ENCODE data around the gene INTS4. TPM values are rescaled to one million over a fixed set of nuclear protein-coding genes. Genes with fewer than 3 reads are reported as not detected.
"Not testable (repeated sequence)": the region's sequence is repeated elsewhere in the genome, so short reads cannot be mapped to it uniquely, and the experiment has no call there.

INTS4 gene
- total RNA-seq: 10 to 100 TPM; 51.2 to 52.0 TPM

- POLR2A ChIA-PET: interaction anchor here (0.7 to 2.0 kb wide), 11 partner anchors 10 to 580 kb away, joined by 3 to 31 read pairs (median 4); partner anchors contain the start of genes AAMDC, ALG8, CLNS1A and KCTD21
- CTCF ChIA-PET: interaction anchor here (0.5 to 2.1 kb wide), 20 partner anchors 9 to 583 kb away, joined by 3 to 18 read pairs (median 5); partner anchors contain the start of genes ALG8, NARS2, NDUFC2 and RSF1
- Mint-ChIP-seq H3K4me3 (peak within 1 kb of the TSS; percentile 92), H3K36me3 (ENCODE audit: low read depth) (peaks cover 6% of the 10 kb centered on the region), H3K27ac (peak within 1 kb of the TSS; percentile 82), H3K27me3 (no peaks in the 10 kb centered on the region), H3K4me1 (peaks cover 29% of the 10 kb centered on the region), H3K9me3 (no peaks in the 10 kb centered on the region)
- peak; percentile 99 for DNase-seq
These were observed at the start of gene INTS4 for GRCh38 chr11:77994434-77995362. Gene INTS4, minus strand, starts transcription at chr11:77994668. Its CDS starts 25 bp downstream, at chr11:77994643.

GRCh38 chr11:78041843-78042440 lies 47.5 kb upstream of the INTS4 start:
- Mint-ChIP-seq H3K27ac (no peak overlapping the region), H3K36me3 (ENCODE audit: low read depth) (no peaks in the 10 kb centered on the region), H3K4me3 (no peak overlapping the region), H3K9me3 (no peaks in the 10 kb centered on the region), H3K27me3 (peaks cover 4% of the 10 kb centered on the region), H3K4me1 (peaks cover 28% of the 10 kb centered on the region)
- ChIA-PET POLR2A (no interaction called here), CTCF (no interaction called here)
- DNase-seq: no peak

- DNase-seq; H3K9me3 Mint-ChIP-seq; H3K4me3 Mint-ChIP-seq; H3K27me3 Mint-ChIP-seq; POLR2A ChIA-PET; H3K27ac Mint-ChIP-seq; CTCF ChIA-PET; H3K36me3 Mint-ChIP-seq (ENCODE audit: low read depth): not testable (repeated sequence)
- peaks cover 26% of the 10 kb centered on the region for H3K4me1 Mint-ChIP-seq
These were observed 46.9 kb upstream of the INTS4 start for GRCh38 chr11:78041380-78041719.

- no peak overlapping the region for H3K4me3 Mint-ChIP-seq
- H3K4me1 Mint-ChIP-seq: peaks cover 21% of the 10 kb centered on the region
- H3K36me3 Mint-ChIP-seq (ENCODE audit: low read depth): no peaks in the 10 kb centered on the region
- ChIA-PET POLR2A (no interaction called here), CTCF (interaction anchor here (1.5 kb wide), 1 partner anchor 46 kb away, joined by 3 read pairs; no protein-coding TSS in a partner anchor)
- H3K9me3 Mint-ChIP-seq: no peaks in the 10 kb centered on the region
- peak; percentile 20 for DNase-seq
- H3K27me3 Mint-ChIP-seq: peaks cover 4% of the 10 kb centered on the region
- no peak overlapping the region for H3K27ac Mint-ChIP-seq
These were observed 46.4 kb upstream of the INTS4 start for GRCh38 chr11:78040691-78041379.

- POLR2A ChIA-PET: interaction anchor here (1.2 kb wide), 1 partner anchor 38 kb away, joined by 4 read pairs; no protein-coding TSS in a partner anchor
- Mint-ChIP-seq H3K4me3 (peak overlapping the region; percentile 33), H3K4me1 (peaks cover 18% of the 10 kb centered on the region), H3K27ac (peak overlapping the region; percentile 67), H3K36me3 (ENCODE audit: low read depth) (no peaks in the 10 kb centered on the region), H3K27me3 (peaks cover 4% of the 10 kb centered on the region), H3K9me3 (no peaks in the 10 kb centered on the region)
- CTCF ChIA-PET: interaction anchor here (0.7 to 1.5 kb wide), 2 partner anchors 12 to 45 kb away, joined by 3 read pairs; no protein-coding TSS in a partner anchor
- DNase-seq: peak; percentile 22
These were observed 45.6 kb upstream of the INTS4 start for GRCh38 chr11:78039919-78040671.

GRCh38 chr11:78039391-78039918 lies 45.0 kb upstream of the INTS4 start:
- Mint-ChIP-seq H3K4me1 (peaks cover 18% of the 10 kb centered on the region), H3K9me3 (no peaks in the 10 kb centered on the region), H3K27ac (peak overlapping the region; percentile 67), H3K4me3 (no peak overlapping the region), H3K36me3 (ENCODE audit: low read depth) (no peaks in the 10 kb centered on the region), H3K27me3 (peaks cover 3% of the 10 kb centered on the region)
- DNase-seq: no peak
- ChIA-PET POLR2A (interaction anchor here (0.8 to 1.2 kb wide), 2 partner anchors 9 to 38 kb away, joined by 3 to 4 read pairs; no protein-coding TSS in a partner anchor), CTCF (interaction anchor here (0.7 to 1.5 kb wide), 2 partner anchors 12 to 44 kb away, joined by 3 read pairs; no protein-coding TSS in a partner anchor)

- CTCF ChIA-PET: interaction anchor here (2.2 kb wide), 1 partner anchor 8 kb away, joined by 14 read pairs; no protein-coding TSS in a partner anchor
These were observed 44.3 kb upstream of the INTS4 start for GRCh38 chr11:78038697-78039313.

GRCh38 chr11:78037825-78038620 lies 43.6 kb upstream of the INTS4 start:
- CTCF ChIA-PET: interaction anchor here (2.2 kb wide), 1 partner anchor 9 kb away, joined by 14 read pairs; no protein-coding TSS in a partner anchor
- DNase-seq: no peak
- POLR2A ChIA-PET: no interaction called here
- Mint-ChIP-seq H3K4me1 (peaks cover 18% of the 10 kb centered on the region), H3K9me3 (no peaks in the 10 kb centered on the region), H3K36me3 (ENCODE audit: low read depth) (no peaks in the 10 kb centered on the region), H3K27me3 (no peaks in the 10 kb centered on the region), H3K27ac (no peak overlapping the region), H3K4me3 (no peak overlapping the region)

More at GRCh38 chr11:78038697-78039313, 44.3 kb upstream of the INTS4 start:
- no peak overlapping the region for H3K27ac Mint-ChIP-seq
- no peak for DNase-seq
- no peaks in the 10 kb centered on the region for H3K27me3 Mint-ChIP-seq
- no peak overlapping the region for H3K4me3 Mint-ChIP-seq
- H3K36me3 Mint-ChIP-seq (ENCODE audit: low read depth): no peaks in the 10 kb centered on the region
- H3K4me1 Mint-ChIP-seq: peaks cover 18% of the 10 kb centered on the region
- POLR2A ChIA-PET: interaction anchor here (0.8 kb wide), 1 partner anchor 10 kb away, joined by 3 read pairs; no protein-coding TSS in a partner anchor
- H3K9me3 Mint-ChIP-seq: no peaks in the 10 kb centered on the region

- Mint-ChIP-seq H3K4me1 (peaks cover 18% of the 10 kb centered on the region), H3K4me3 (no peak overlapping the region), H3K36me3 (ENCODE audit: low read depth) (no peaks in the 10 kb centered on the region), H3K27ac (no peak overlapping the region), H3K9me3 (no peaks in the 10 kb centered on the region), H3K27me3 (no peaks in the 10 kb centered on the region)
- no peak for DNase-seq
- POLR2A ChIA-PET: no interaction called here
- CTCF ChIA-PET: interaction anchor here (2.2 kb wide), 1 partner anchor 10 kb away, joined by 14 read pairs; no protein-coding TSS in a partner anchor
These were observed 42.6 kb upstream of the INTS4 start for GRCh38 chr11:78037056-78037455.

- Mint-ChIP-seq H3K27me3 (no peaks in the 10 kb centered on the region), H3K36me3 (ENCODE audit: low read depth) (no peaks in the 10 kb centered on the region), H3K4me1 (peaks cover 15% of the 10 kb centered on the region), H3K4me3 (no peak overlapping the region), H3K27ac (no peak overlapping the region), H3K9me3 (no peaks in the 10 kb centered on the region)
- CTCF ChIA-PET: interaction anchor here (0.7 to 2.1 kb wide), 2 partner anchors 9 to 610 kb away, joined by 3 to 17 read pairs; no protein-coding TSS in a partner anchor
- POLR2A ChIA-PET: no interaction called here
- no peak for DNase-seq
These were observed 41.8 kb upstream of the INTS4 start for GRCh38 chr11:78036313-78036712.

GRCh38 chr11:78034623-78035022 lies 40.2 kb upstream of the INTS4 start:
- Mint-ChIP-seq H3K9me3 (no peaks in the 10 kb centered on the region), H3K27ac (no peak overlapping the region), H3K36me3 (ENCODE audit: low read depth) (no peaks in the 10 kb centered on the region), H3K27me3 (no peaks in the 10 kb centered on the region), H3K4me1 (peaks cover 2% of the 10 kb centered on the region), H3K4me3 (no peak overlapping the region)
- ChIA-PET POLR2A (no interaction called here), CTCF (interaction anchor here (2.1 kb wide), 1 partner anchor 11 kb away, joined by 17 read pairs; no protein-coding TSS in a partner anchor)
- DNase-seq: no peak
